AG10803 (cell line): Measurements from ENCODE around the gene HMG20A.

Experiments
- DNase-seq: peaks from one replicate; pipeline ENCODE4 v3.0.0; 2010; ENCODE audit warnings: low read depth
- H3K4me3 ChIP-seq: 2 replicates; pipeline ENCODE4 v1.5.1; 2011; ENCODE audit warnings: mild to moderate bottlenecking, low read length, control low read depth
- CTCF ChIP-seq: conservative IDR thresholded peaks from 2 replicates; pipeline ENCODE4 v1.5.1; 2011; ENCODE audit warnings: mild to moderate bottlenecking, low read length, control low read depth, inconsistent platforms

The HMG20A gene

GRCh38 chr15:77464129-77464865 lies 43.6 kb downstream of the HMG20A start:
- DNase-seq: peak; percentile 16
- H3K4me3 ChIP-seq: no peak overlapping the region
- TF ChIP-seq CTCF: no peak

DNA sequence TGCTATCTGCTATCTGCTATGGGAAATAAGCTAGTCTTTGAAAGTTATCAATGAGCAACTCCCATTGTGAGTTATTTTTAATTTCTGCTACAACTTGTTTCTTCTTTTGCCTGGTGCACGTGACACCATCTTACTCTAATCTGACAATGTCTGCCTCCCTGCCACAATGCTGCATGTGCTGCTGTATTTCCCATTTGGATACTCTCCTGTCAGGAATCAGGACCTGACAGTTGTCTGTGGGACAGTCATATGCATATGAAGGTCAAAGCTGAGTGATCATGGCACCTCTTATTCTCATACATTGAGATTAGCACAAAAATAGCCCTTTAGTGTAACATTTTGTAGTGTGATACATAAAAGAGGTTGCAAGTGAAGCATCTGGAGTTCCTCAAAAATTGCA lies 45.8 kb downstream of the HMG20A start:
- no peak for DNase-seq
- TF ChIP-seq CTCF: no peak
- no peak overlapping the region for H3K4me3 ChIP-seq

GRCh38 chr15:77468896-77469295 lies 48.2 kb downstream of the HMG20A start:
- no peak for DNase-seq
- no peak overlapping the region for H3K4me3 ChIP-seq
- no peak for TF ChIP-seq CTCF

- H3K4me3 ChIP-seq: no peak overlapping the region
- no peak for TF ChIP-seq CTCF
- DNase-seq: no peak
Measured at GRCh38 chr15:77470235-77470634, 49.5 kb downstream of the HMG20A start.

- no peak for DNase-seq
- H3K4me3 ChIP-seq: no peak overlapping the region
- no peak for TF ChIP-seq CTCF
Measured at GRCh38 chr15:77473328-77473727, 52.6 kb downstream of the HMG20A start.

GRCh38 chr15:77474310-77474988 lies 53.8 kb downstream of the HMG20A start:
- no peak overlapping the region for H3K4me3 ChIP-seq
- TF ChIP-seq CTCF: no peak
- DNase-seq: no peak

DNA sequence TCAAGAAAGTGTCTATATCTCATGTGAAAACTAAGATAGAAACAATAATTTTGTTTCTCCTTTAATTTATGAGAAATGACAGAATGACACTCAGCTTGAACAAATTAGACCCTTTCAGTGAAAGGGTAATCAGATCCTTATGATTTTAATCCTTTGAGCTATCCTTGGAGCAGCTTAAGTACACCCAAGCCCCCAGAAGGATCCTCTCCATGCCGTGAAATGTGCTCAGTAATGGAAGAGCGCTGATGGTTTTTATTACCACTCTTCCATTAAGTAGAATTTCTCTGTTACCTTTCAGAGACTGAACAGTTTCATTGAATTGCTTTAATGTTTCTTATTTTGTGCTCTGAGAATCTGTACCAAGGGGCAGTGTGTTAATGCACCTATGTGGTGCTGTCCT lies 54.3 kb downstream of the HMG20A start:
- DNase-seq: no peak
- no peak for TF ChIP-seq CTCF
- no peak overlapping the region for H3K4me3 ChIP-seq
